Adrenal gland (tissue), 5 donors: Measurements from ENCODE around the gene TWNK.

ENCODE experiments used
- POLR2A ChIP-seq, 2 donors: fragments of 450-650 bp; IDR thresholded peaks; one replicate each; pipeline ENCODE4 v1.6.1; 2017; ENCODE audit warnings: antibody characterized with exemption in 2 of 2, mild to moderate bottlenecking in 2 of 2, moderate library complexity in 1 of 2
- TF ChIP-seq, protein P1 (sequence below), 6 experiments: fragments of 450-650 bp in 4 of 6; fragments of 200-600 bp in 2 of 6; sonication (generic) in 1 of 6; IDR thresholded peaks; 1 replicate in 5 of 6; 2 replicates in 1 of 6; pipeline versions ENCODE4 v1.5.1 to v1.8.0; 2016 to 2021; ENCODE audit warnings: antibody characterized with exemption in 6 of 6, mild to moderate bottlenecking in 2 of 6, moderate library complexity in 1 of 6
- donor health status: DM: no; HTN: no; CAD: no.

DNA sequence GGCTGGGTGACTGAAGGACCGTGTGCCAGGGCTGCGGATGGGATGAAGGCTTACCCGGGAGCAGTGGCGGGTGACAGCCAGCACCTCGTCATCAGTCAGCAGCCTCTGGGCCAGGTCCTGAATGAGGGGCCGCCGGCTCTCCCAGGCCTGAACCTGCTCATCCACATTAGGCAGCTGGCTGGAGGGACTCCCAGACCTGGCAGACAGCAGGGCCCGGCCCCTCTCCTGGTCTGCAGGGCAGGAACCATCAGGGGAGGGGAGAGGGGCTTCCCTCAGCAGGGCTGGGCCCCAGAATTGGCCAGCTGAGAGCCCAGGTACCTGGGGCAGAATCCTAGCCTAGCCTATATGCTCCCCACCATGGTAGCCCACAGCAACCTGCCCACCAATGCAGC lies 28.2 kb downstream of the TWNK start:
- TF ChIP-seq, protein P1, sequence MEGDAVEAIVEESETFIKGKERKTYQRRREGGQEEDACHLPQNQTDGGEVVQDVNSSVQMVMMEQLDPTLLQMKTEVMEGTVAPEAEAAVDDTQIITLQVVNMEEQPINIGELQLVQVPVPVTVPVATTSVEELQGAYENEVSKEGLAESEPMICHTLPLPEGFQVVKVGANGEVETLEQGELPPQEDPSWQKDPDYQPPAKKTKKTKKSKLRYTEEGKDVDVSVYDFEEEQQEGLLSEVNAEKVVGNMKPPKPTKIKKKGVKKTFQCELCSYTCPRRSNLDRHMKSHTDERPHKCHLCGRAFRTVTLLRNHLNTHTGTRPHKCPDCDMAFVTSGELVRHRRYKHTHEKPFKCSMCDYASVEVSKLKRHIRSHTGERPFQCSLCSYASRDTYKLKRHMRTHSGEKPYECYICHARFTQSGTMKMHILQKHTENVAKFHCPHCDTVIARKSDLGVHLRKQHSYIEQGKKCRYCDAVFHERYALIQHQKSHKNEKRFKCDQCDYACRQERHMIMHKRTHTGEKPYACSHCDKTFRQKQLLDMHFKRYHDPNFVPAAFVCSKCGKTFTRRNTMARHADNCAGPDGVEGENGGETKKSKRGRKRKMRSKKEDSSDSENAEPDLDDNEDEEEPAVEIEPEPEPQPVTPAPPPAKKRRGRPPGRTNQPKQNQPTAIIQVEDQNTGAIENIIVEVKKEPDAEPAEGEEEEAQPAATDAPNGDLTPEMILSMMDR (IDR thresholded peaks at IDR 0.05), result no peak
- TF ChIP-seq POLR2A (IDR thresholded peaks at IDR 0.05), result no peak
